ENCODE measurements around the gene TMEM217.

The TMEM217 gene

GRCh38 chr6:37304766-37305165 is 46.8 kb upstream of the TMEM217 start:
- H3K4me1 ChIP-seq (ENCODE audit: low read length), result no peaks in the 10 kb centered on the region
- TF ChIP-seq CTCF (IDR thresholded peaks at IDR 0.05; ENCODE audit: low read depth, low read length), result no peak
- TF ChIP-seq EZH2phosphoT487 (IDR thresholded peaks at IDR 0.05; ENCODE audit: low read depth), result no peak
- no peak overlapping the region for H3K27ac ChIP-seq (ENCODE audit: low read length)
- no peaks in the 10 kb centered on the region for H4K20me1 ChIP-seq (ENCODE audit: insufficient read depth, low read length)
- H3K4me3 ChIP-seq (ENCODE audit: low read length), result no peak overlapping the region
- H2AFZ ChIP-seq (ENCODE audit: low read depth, low read length), result no peak overlapping the region
- peaks cover 14% of the 10 kb centered on the region for H3K36me3 ChIP-seq (replicated peaks; ENCODE audit: low read depth, low read length)
- H3K4me2 ChIP-seq (ENCODE audit: low read length), result no peak overlapping the region
- no peak overlapping the region for H3K9ac ChIP-seq (ENCODE audit: low read length)
- H3K27me3 ChIP-seq (ENCODE audit: low read depth, low read length), result no peaks in the 10 kb centered on the region
- no peaks in the 10 kb centered on the region for H3K9me3 ChIP-seq (ENCODE audit: insufficient read depth, low read length)
- H3K79me2 ChIP-seq (ENCODE audit: low read length), result no peaks in the 10 kb centered on the region

GRCh38 chr6:37303891-37304503 is 46.1 kb upstream of the TMEM217 start:
- Histone ChIP-seq H3K9ac (ENCODE audit: low read length) (no peak overlapping the region), H3K4me3 (ENCODE audit: low read length) (no peak overlapping the region), H2AFZ (ENCODE audit: low read depth, low read length) (no peak overlapping the region), H3K4me2 (ENCODE audit: low read length) (no peak overlapping the region), H3K27me3 (ENCODE audit: low read depth, low read length) (no peaks in the 10 kb centered on the region), H3K79me2 (ENCODE audit: low read length) (no peaks in the 10 kb centered on the region), H3K36me3 (replicated peaks; ENCODE audit: low read depth, low read length) (peaks cover 15% of the 10 kb centered on the region), H4K20me1 (ENCODE audit: insufficient read depth, low read length) (no peaks in the 10 kb centered on the region), H3K4me1 (ENCODE audit: low read length) (peaks cover under 1% of the 10 kb centered on the region; the same call in 1 of the 2 replicates), H3K27ac (ENCODE audit: low read length) (no peak overlapping the region), H3K9me3 (ENCODE audit: insufficient read depth, low read length) (no peaks in the 10 kb centered on the region)
- TF ChIP-seq EZH2phosphoT487 (IDR thresholded peaks at IDR 0.05; ENCODE audit: low read depth) (no peak), CTCF (IDR thresholded peaks at IDR 0.05; ENCODE audit: low read depth, low read length) (peak; percentile 83)

- Histone ChIP-seq H3K4me2 (ENCODE audit: low read length) (no peak overlapping the region), H2AFZ (ENCODE audit: low read depth, low read length) (no peak overlapping the region), H3K36me3 (replicated peaks; ENCODE audit: low read depth, low read length) (peaks cover 17% of the 10 kb centered on the region), H3K9ac (ENCODE audit: low read length) (no peak overlapping the region), H3K9me3 (ENCODE audit: insufficient read depth, low read length) (no peaks in the 10 kb centered on the region), H3K4me1 (ENCODE audit: low read length) (peaks cover 4% of the 10 kb centered on the region; the same call in 1 of the 2 replicates), H4K20me1 (ENCODE audit: insufficient read depth, low read length) (no peaks in the 10 kb centered on the region), H3K27ac (ENCODE audit: low read length) (no peak overlapping the region), H3K27me3 (ENCODE audit: low read depth, low read length) (no peaks in the 10 kb centered on the region), H3K4me3 (ENCODE audit: low read length) (no peak overlapping the region), H3K79me2 (ENCODE audit: low read length) (no peaks in the 10 kb centered on the region)
- TF ChIP-seq EZH2phosphoT487 (IDR thresholded peaks at IDR 0.05; ENCODE audit: low read depth) (no peak), CTCF (IDR thresholded peaks at IDR 0.05; ENCODE audit: low read depth, low read length) (no peak)
Observed at GRCh38 chr6:37303091-37303660, 45.2 kb upstream of the TMEM217 start.

- peaks cover 20% of the 10 kb centered on the region for H3K36me3 ChIP-seq (replicated peaks; ENCODE audit: low read depth, low read length)
Observed at GRCh38 chr6:37302086-37302686, 44.2 kb upstream of the TMEM217 start.

More at GRCh38 chr6:37302086-37302686, 44.2 kb upstream of the TMEM217 start:
- Histone ChIP-seq H3K4me1 (ENCODE audit: low read length) (peaks cover 4% of the 10 kb centered on the region; the same call in 1 of the 2 replicates), H3K79me2 (ENCODE audit: low read length) (no peaks in the 10 kb centered on the region), H3K4me3 (ENCODE audit: low read length) (no peak overlapping the region), H3K27ac (ENCODE audit: low read length) (no peak overlapping the region), H2AFZ (ENCODE audit: low read depth, low read length) (no peak overlapping the region), H4K20me1 (ENCODE audit: insufficient read depth, low read length) (no peaks in the 10 kb centered on the region), H3K9me3 (ENCODE audit: insufficient read depth, low read length) (no peaks in the 10 kb centered on the region), H3K4me2 (ENCODE audit: low read length) (no peak overlapping the region), H3K27me3 (ENCODE audit: low read depth, low read length) (no peaks in the 10 kb centered on the region), H3K9ac (ENCODE audit: low read length) (no peak overlapping the region)
- TF ChIP-seq EZH2phosphoT487 (IDR thresholded peaks at IDR 0.05; ENCODE audit: low read depth) (no peak), CTCF (IDR thresholded peaks at IDR 0.05; ENCODE audit: low read depth, low read length) (no peak)

Data from OCI-LY3 (cell line).